Stimulated activated CD4-positive, alpha-beta T cell treated with anti-CD3 and anti-CD28 coated beads, Interleukin-12 subunit alpha, Interleukin-12 subunit beta, amount 100 ng/mL, for 24 hours (primary cell): ENCODE results near the gene SLC48A1.
A peak's percentile ranks its signal among the peaks of the same experiment; 100 is the strongest.
"Not testable (repeated sequence)": the region's sequence is repeated elsewhere in the genome, so short reads cannot be mapped to it uniquely, and the experiment has no call there.

ENCODE experiments used
- DNase-seq, 2 experiments: peaks; one replicate each; pipeline ENCODE4 v3.0.0-alpha.2; 2020; ENCODE audit warnings: low read depth in 2 of 2

The SLC48A1 gene

GRCh38 chr12:47811072-47811396 is 38.0 kb downstream of the SLC48A1 start:
- no peak for DNase-seq

- no peak for DNase-seq
Measured at GRCh38 chr12:47811581-47812484, 38.8 kb downstream of the SLC48A1 start.

GRCh38 chr12:47812797-47813510 is 39.9 kb downstream of the SLC48A1 start:
- DNase-seq: peak; percentile 85 to 92

GRCh38 chr12:47813511-47814196 is 40.6 kb downstream of the SLC48A1 start:
- DNase-seq: no peak

GRCh38 chr12:47814539-47815170 is 41.6 kb downstream of the SLC48A1 start:
- DNase-seq: no peak

- DNase-seq: not testable (repeated sequence)
Measured at GRCh38 chr12:47815447-47815846, 42.4 kb downstream of the SLC48A1 start.

- DNase-seq: no peak
Measured at GRCh38 chr12:47816403-47817271, 43.6 kb downstream of the SLC48A1 start.

GRCh38 chr12:47817272-47818006 is 44.4 kb downstream of the SLC48A1 start:
- DNase-seq: no peak

- no peak for DNase-seq
Measured at GRCh38 chr12:47818007-47818376, 45.0 kb downstream of the SLC48A1 start.

- no peak for DNase-seq
Measured at GRCh38 chr12:47818467-47819137, 45.6 kb downstream of the SLC48A1 start.

- DNase-seq: no peak
Measured at GRCh38 chr12:47819138-47819895, 46.3 kb downstream of the SLC48A1 start.

- peak; percentile 67 to 77 for DNase-seq
Measured at GRCh38 chr12:47819896-47820630, 47.0 kb downstream of the SLC48A1 start, which contains the start of gene HDAC7. Gene HDAC7, minus strand, starts transcription at chr12:47819903. Its CDS starts 118 bp downstream, at chr12:47819785.

- DNase-seq: no peak
Measured at GRCh38 chr12:47820631-47821345, 47.8 kb downstream of the SLC48A1 start.

- DNase-seq: no peak
Measured at GRCh38 chr12:47821346-47821706, 48.3 kb downstream of the SLC48A1 start.

GRCh38 chr12:47822401-47822800 is 49.4 kb downstream of the SLC48A1 start:
- no peak for DNase-seq

- no peak for DNase-seq
Measured at GRCh38 chr12:47822863-47823262, 49.8 kb downstream of the SLC48A1 start.

GRCh38 chr12:47823422-47824086 is 50.5 kb downstream of the SLC48A1 start:
- DNase-seq: no peak
